HG03442 (cell line): Measurements from ENCODE around the gene PFDN6.
"Not testable (repeated sequence)": the region's sequence is repeated elsewhere in the genome, so short reads cannot be mapped to it uniquely, and the experiment has no call there.

Source experiments
- ATAC-seq: cut with Tn5 transposase; IDR thresholded peaks from one replicate; pipeline ENCODE4 v1.9.1; 2021; ENCODE audit warnings: mild to moderate bottlenecking, moderate library complexity; ENCODE audit not compliant: unreplicated experiment

PFDN6 gene

GRCh38 chr6:33273129-33273923 is 16.1 kb upstream of the PFDN6 start:
- no peak for ATAC-seq

- ATAC-seq: no peak
These were observed 15.2 kb upstream of the PFDN6 start for GRCh38 chr6:33273924-33274902.

- not testable (repeated sequence) for ATAC-seq
These were observed 13.4 kb upstream of the PFDN6 start for GRCh38 chr6:33275795-33276580.

- no peak for ATAC-seq
These were observed 12.9 kb upstream of the PFDN6 start for GRCh38 chr6:33276581-33276863.

DNA sequence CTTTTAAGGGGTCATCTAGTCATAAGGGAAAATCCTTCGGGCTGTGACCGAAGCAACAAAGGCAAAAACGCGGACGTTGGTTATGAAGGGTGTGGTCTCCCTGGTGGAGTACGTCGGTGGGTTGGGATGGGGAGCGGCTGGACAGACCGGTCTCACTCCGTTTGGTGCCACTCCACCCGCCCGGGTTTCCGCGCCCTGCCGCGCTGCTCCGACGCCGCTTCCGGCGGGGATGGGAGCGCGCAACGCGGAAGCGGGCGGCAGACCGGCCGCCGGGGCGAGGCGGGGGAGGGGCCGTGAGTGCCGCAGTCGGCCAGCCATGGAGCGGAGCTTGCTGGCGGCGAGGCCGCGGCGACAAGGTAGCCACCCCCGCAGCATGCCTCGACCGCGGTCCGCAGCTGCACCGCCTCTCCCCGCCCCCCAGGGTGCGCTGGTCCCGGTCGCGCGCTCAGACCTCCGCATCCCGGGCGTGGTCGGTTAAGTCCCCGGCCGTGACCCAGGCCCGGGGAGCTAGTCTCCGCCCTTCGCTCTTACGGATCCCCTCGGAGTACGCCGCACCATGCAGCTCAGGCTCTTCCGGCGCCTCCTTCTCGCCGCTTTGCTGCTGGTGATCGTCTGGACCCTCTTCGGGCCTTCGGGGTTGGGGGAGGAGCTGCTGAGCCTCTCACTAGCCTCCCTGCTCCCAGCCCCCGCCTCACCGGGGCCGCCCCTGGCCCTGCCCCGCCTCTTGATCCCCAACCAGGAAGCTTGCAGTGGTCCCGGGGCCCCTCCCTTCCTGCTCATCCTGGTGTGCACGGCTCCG is 12.3 kb upstream of the PFDN6 start, which contains the start of gene B3GALT4:
Gene B3GALT4, plus strand, starts transcription at position 260 of the 799 bp plus-strand sequence. Its CDS starts 297 bp downstream, at position 557.
- ATAC-seq: peak; percentile 57

- ATAC-seq: no peak
These were observed 11.6 kb upstream of the PFDN6 start for GRCh38 chr6:33277663-33278391.

DNA sequence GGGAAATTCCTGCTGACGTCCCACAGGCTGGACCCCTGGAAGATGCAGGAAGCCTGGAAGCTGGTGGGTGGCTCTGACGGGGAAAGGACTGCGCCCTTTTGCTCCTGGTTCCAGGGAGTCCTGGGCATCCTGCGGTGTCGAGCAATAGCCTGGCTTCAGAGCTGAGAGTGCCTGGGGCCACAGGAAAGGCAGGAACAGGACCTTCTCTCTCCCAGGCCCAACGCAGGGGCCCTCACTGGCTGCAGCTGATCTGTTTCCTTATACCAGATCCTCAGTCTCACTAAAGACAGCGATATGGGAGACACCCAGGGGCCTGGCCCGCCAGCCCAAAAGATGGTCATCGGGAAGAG is 11.0 kb upstream of the PFDN6 start:
- ATAC-seq: no peak

GRCh38 chr6:33278810-33279209 is 10.6 kb upstream of the PFDN6 start:
- ATAC-seq: no peak

GRCh38 chr6:33279257-33279695 is 10.1 kb upstream of the PFDN6 start:
- no peak for ATAC-seq

DNA sequence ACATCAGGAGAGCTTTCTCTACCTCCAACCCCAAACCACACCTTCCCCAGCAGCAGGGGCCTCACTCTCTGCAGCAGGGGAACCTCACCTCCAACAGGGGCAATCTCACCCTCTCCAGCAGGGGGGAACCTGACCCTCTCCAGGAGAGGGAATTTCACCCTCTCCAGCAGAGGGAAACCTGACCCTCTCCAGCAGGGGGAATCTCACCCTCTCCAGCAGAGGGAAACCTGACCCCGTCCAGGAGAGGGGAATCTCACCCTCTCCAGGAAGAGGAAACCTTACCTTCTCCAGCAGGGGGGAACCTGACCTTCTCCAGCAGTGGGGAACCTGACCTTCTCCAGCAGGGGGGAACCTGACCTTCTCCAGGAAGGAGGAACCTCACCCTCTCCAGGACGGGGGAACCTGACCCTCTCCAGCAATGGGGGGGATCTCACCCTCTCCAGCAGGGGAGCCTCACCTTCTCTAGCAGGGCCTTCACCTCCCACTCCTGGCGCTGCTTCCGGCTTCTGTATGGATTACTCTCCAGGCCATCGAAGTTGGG is 9.4 kb upstream of the PFDN6 start:
- no peak for ATAC-seq

DNA sequence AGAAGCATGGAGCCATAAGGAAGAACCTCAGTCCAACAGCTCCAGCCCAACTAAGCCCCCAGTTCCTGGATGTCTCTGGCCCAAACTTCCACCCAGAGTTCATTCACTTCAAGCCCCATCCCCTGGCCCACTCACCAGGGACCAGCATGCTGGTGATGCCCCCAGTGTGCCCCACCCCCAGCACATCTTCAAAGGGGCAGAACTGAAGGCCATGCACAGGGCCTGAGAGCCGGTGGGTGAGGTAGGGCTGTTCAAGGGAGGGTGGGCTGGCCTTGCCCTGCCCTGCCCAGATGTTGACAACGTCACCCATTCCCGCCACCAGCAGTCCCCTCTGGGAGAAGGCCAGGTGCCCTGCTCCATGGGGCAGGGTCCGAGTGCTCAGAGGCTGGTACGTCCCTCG is 8.9 kb upstream of the PFDN6 start:
- ATAC-seq: no peak

GRCh38 chr6:33285214-33285613 is 4.2 kb upstream of the PFDN6 start:
- not testable (repeated sequence) for ATAC-seq

DNA sequence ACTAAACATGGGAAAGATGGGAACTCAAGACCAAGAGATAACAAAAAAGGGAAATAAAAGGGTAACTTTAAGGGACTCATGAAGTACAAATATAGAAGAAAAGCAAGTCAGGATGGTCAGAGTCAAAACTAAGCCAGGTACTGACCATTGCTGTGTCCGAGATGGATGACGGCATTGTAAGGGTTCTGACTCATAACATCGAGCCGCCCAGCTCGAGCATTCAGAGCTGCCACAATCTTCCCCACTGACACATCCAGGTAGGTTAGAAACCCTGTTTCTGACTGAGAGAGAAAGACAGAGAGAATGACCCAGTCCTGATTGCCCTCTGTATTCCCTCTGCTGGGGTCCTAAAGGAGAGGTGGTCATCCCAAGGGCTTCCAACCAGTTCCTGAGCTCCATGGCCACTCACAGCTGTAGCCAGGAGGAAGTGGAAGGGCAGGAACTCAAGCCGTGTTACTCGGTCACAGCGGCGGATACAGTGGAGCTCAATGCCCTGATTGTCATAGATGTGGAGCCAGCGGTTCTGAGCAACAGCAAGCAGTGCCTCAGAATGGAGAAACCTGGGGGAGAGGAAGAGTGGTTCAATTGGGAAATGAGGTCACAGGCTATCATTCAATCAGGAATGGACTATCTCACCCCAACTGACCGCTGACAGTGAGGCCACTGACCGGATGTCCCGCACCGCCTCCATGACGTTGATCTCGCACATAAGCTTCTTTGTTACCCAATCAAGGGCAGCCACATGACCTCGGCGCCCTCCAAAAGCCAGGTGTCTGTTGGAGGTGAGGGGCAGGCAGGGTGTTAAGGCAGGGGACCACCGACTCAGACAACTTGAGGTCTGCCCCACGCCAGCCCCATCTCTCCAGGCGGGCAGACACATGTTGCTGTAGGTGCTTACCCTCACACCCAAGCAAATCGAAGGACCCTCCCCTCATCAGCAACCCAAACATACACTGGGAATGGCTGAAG is 2.2 kb upstream of the PFDN6 start:
- ATAC-seq: no peak

- no peak for ATAC-seq
These were observed 1.1 kb upstream of the PFDN6 start for GRCh38 chr6:33288141-33288920.

GRCh38 chr6:33289784-33290315 is 449 bp downstream of the PFDN6 start:
- peak; percentile 12 for ATAC-seq

- no peak for ATAC-seq
These were observed 1.1 kb downstream of the PFDN6 start for GRCh38 chr6:33290459-33290858.

DNA sequence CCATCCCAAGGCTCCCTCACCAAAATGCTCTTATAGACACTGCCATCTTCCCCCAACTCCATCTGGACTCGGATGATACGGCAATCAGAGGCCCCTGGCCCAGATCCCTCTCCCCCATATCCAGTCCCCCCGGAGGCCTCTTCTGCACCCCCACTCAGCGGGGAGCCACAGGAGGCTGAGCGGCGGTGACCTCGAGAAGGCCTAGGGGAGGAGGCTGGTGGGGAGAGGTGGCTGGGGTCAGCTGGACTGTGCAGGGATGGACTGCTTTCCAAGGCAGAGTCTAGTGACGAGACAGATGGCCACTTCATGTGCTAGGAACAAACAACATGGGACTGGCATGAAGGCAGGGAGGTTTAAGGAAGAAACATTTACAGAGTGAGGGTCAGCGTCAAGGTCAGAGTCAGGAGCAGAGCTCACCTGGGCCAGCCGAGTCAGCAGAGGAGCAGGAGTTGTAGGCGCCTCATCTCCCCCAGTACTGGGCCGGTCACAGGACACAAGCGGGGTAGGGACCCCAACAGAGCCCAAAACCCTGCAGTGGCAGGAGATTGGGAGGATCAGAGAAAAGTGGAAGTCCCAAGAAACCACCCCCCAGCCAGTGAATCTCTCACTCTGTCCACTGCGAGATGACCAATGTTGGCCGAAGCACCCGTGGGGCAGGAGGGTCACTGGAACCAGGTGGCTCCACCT is 3.7 kb downstream of the PFDN6 start:
- ATAC-seq: no peak
